H1 (cell line): ENCODE data around the gene TATDN2. TPM values are rescaled to one million over a fixed set of nuclear protein-coding genes. Genes with fewer than 3 reads are reported as not detected.

Experiments used
- CTCF ChIA-PET: fragments of 300-600 bp; sonication (Branson Sonifier 250); formaldehyde crosslinking; loops from one replicate; lab custom pipeline; 2021; ENCODE audit not compliant: partially characterized antibody; lab: Charles Lee
- POLR2A ChIA-PET: fragments of 300-600 bp; sonication (Branson Sonifier 250); formaldehyde crosslinking; loops from one replicate; lab custom pipeline; 2021; ENCODE audit warnings: inconsistent platforms; ENCODE audit not compliant: partially characterized antibody; lab: Charles Lee
- DNase-seq, 2 experiments: peaks; one replicate each; pipeline versions ENCODE4 v3.0.0 to v3.0.0-alpha.2; 2010 to 2022; ENCODE audit warnings: low spot score in 2 of 2, low read depth in 1 of 2, mixed read lengths in 1 of 2
- FAIRE-seq: peaks from 2 replicates; lab custom pipeline; 2011; peaks lifted over from hg19 to GRCh38; lab: Jason Lieb, UNC
- H2AFZ ChIP-seq: 2 replicates; pipeline ENCODE4 v1.8.1; 2012; ENCODE audit warnings: low read length, inconsistent platforms
- H2AK5ac ChIP-seq: 2 replicates; pipeline ENCODE4 v1.6.1; 2013; ENCODE audit warnings: low read depth, low read length
- H2BK120ac ChIP-seq: replicated peaks from 2 replicates; pipeline ENCODE3; 2013; ENCODE audit warnings: low read depth, low read length, inconsistent platforms
- H2BK12ac ChIP-seq: 2 replicates; pipeline ENCODE4 v1.6.1; 2013; ENCODE audit warnings: low read depth, low read length
- H2BK15ac ChIP-seq: 2 replicates; pipeline ENCODE4 v1.6.1; 2013; ENCODE audit warnings: low read length
- H2BK20ac ChIP-seq: 2 replicates; pipeline ENCODE4 v1.6.1; 2013; ENCODE audit warnings: low read length
- H2BK5ac ChIP-seq: 2 replicates; pipeline ENCODE4 v1.6.1; 2013; ENCODE audit warnings: low read depth, low read length
- H3K14ac ChIP-seq: 2 replicates; pipeline ENCODE4 v1.6.1; 2013; ENCODE audit warnings: inconsistent platforms; ENCODE audit not compliant: insufficient read length
- H3K18ac ChIP-seq: 2 replicates; pipeline ENCODE4 v1.6.1; 2013; ENCODE audit warnings: low read length; ENCODE audit errors: extremely low read depth
- H3K23ac ChIP-seq: 2 replicates; pipeline ENCODE4 v1.6.1; 2013; ENCODE audit warnings: inconsistent platforms; ENCODE audit not compliant: insufficient read length
- H3K23me2 ChIP-seq: 2 replicates; pipeline ENCODE4 v1.6.1; 2013; ENCODE audit warnings: low read depth, low read length
- H3K27ac ChIP-seq: 2 replicates; pipeline ENCODE4 v1.6.1; 2011; ENCODE audit warnings: low read depth, low read length, inconsistent platforms
- H3K27me3 ChIP-seq, 4 experiments: replicated peaks in 1 of 4; 1 replicate in 1 of 4; 2 replicates in 3 of 4; pipeline versions ENCODE4 v1.6.1 to v1.8.1; 2011 to 2013; ENCODE audit warnings: low read length in 3 of 4, mild to moderate bottlenecking in 3 of 4, inconsistent platforms in 2 of 4, mixed read lengths in 2 of 4, moderate library complexity in 1 of 4; ENCODE audit not compliant: control insufficient read depth in 3 of 4, insufficient read depth in 3 of 4; ENCODE audit errors: extremely low read depth in 1 of 4
- H3K36me3 ChIP-seq, 4 experiments: 2 replicates each; pipeline versions ENCODE4 v1.6.1 to v1.8.1; 2011 to 2013; ENCODE audit warnings: mild to moderate bottlenecking in 4 of 4, low read length in 3 of 4, moderate library complexity in 2 of 4, control low read depth in 1 of 4, inconsistent platforms in 1 of 4; ENCODE audit not compliant: insufficient read depth in 4 of 4, control insufficient read depth in 2 of 4
- H3K4ac ChIP-seq: replicated peaks from 2 replicates; pipeline ENCODE3; 2013; ENCODE audit warnings: low read length, low read depth, mixed read lengths, inconsistent platforms; ENCODE audit not compliant: insufficient read length
- H3K4me1 ChIP-seq, 4 experiments: replicated peaks in 1 of 4; 1 replicate in 1 of 4; 2 replicates in 3 of 4; pipeline versions ENCODE4 v1.6.1 to v1.8.1; 2011 to 2013; ENCODE audit warnings: low read length in 3 of 4, inconsistent platforms in 2 of 4, mixed read lengths in 1 of 4; ENCODE audit not compliant: insufficient read depth in 4 of 4, control insufficient read depth in 3 of 4
- H3K4me2 ChIP-seq, 2 experiments: 2 replicates each; pipeline versions ENCODE4 v1.6.1 to v1.8.1; 2011 to 2013; ENCODE audit warnings: low read depth in 2 of 2, low read length in 2 of 2, control low read depth in 1 of 2, inconsistent platforms in 1 of 2, mild to moderate bottlenecking in 1 of 2; ENCODE audit not compliant: insufficient read depth in 1 of 2
- H3K4me3 ChIP-seq, 4 experiments: fragments of 200-600, 300-600 bp in 1 of 4; sonication (generic), shearing (Covaris generic), sonication (Bioruptor Twin) in 1 of 4; 2 replicates each; pipeline versions ENCODE4 v1.5.1 to v1.8.1; 2011 to 2016; ENCODE audit warnings: low read length in 4 of 4, low read depth in 3 of 4, control low read depth in 2 of 4, inconsistent platforms in 2 of 4, mild to moderate bottlenecking in 2 of 4, mixed read lengths in 1 of 4, moderate library complexity in 1 of 4; ENCODE audit not compliant: insufficient read depth in 2 of 4; ENCODE audit errors: extremely low read depth in 1 of 4
- H3K56ac ChIP-seq: replicated peaks from 2 replicates; pipeline ENCODE3; 2013; ENCODE audit warnings: low read depth, mild to moderate bottlenecking, mixed read lengths, low read length, inconsistent platforms; ENCODE audit not compliant: insufficient read length
- H3K79me1 ChIP-seq: 2 replicates; pipeline ENCODE4 v1.6.1; 2013; ENCODE audit warnings: low read depth, low read length, control low read depth
- H3K79me2 ChIP-seq, 2 experiments: 2 replicates each; pipeline versions ENCODE4 v1.6.1 to v1.8.1; 2012 to 2013; ENCODE audit warnings: low read length in 2 of 2, mild to moderate bottlenecking in 2 of 2, inconsistent platforms in 1 of 2; ENCODE audit not compliant: insufficient read depth in 2 of 2, control insufficient read depth in 1 of 2
- H3K9ac ChIP-seq, 4 experiments: replicated peaks in 1 of 4; 1 replicate in 1 of 4; 2 replicates in 3 of 4; pipeline versions ENCODE4 v1.6.1 to v1.8.1; 2011 to 2013; ENCODE audit warnings: low read depth in 3 of 4, low read length in 3 of 4, control low read depth in 2 of 4, mild to moderate bottlenecking in 2 of 4, moderate library complexity in 2 of 4, inconsistent platforms in 1 of 4; ENCODE audit errors: extremely low read depth in 1 of 4
- H3K9me3 ChIP-seq, 2 experiments: 2 replicates each; pipeline versions ENCODE4 v1.6.1 to v1.8.1; 2012 to 2013; ENCODE audit warnings: mild to moderate bottlenecking in 2 of 2, moderate library complexity in 2 of 2, control low read depth in 1 of 2, inconsistent platforms in 1 of 2, low read depth in 1 of 2, low read length in 1 of 2, mixed read lengths in 1 of 2; ENCODE audit not compliant: insufficient read depth in 2 of 2
- H4K20me1 ChIP-seq, 2 experiments: replicated peaks in 1 of 2; 2 replicates each; pipeline versions ENCODE3 to v1.8.1; 2011 to 2013; ENCODE audit warnings: inconsistent platforms in 2 of 2, low read length in 2 of 2, mild to moderate bottlenecking in 1 of 2; ENCODE audit not compliant: insufficient read depth in 2 of 2, control insufficient read depth in 1 of 2
- H4K5ac ChIP-seq: 2 replicates; pipeline ENCODE4 v1.6.1; 2013; ENCODE audit warnings: low read length, low read depth, mixed read lengths, inconsistent platforms; ENCODE audit not compliant: insufficient read length
- H4K8ac ChIP-seq: 2 replicates; pipeline ENCODE4 v1.8.0; 2013; ENCODE audit warnings: mild to moderate bottlenecking, moderate library complexity, low read length, inconsistent platforms; ENCODE audit not compliant: insufficient read depth; ENCODE audit errors: extremely low read depth
- H4K91ac ChIP-seq: replicated peaks from 2 replicates; pipeline ENCODE3; 2013; ENCODE audit warnings: low read length, mixed read lengths, inconsistent platforms; ENCODE audit not compliant: insufficient read length
- CBX8 ChIP-seq: fragments of 300-800, 300-1000 bp; sonication (generic); IDR thresholded peaks from 2 replicates; pipeline ENCODE4 v1.7.1; 2016; ENCODE audit warnings: low read depth, low read length, borderline replicate concordance
- CEBPB ChIP-seq: IDR thresholded peaks from 2 replicates; pipeline ENCODE4 v1.6.1; 2012; ENCODE audit warnings: low read depth, low read length
- TAF1 ChIP-seq: IDR thresholded peaks from 2 replicates; pipeline ENCODE4 v1.6.1; 2011; ENCODE audit warnings: mild to moderate bottlenecking, low read depth, low read length
- WGBS, 2 experiments: shearing (Covaris generic) in 1 of 2; methylation state at CpG; one replicate each; pipeline versions ENCODE4 v1.1.6 to v1.1.7; 2013 to 2015; ENCODE audit warnings: low lambda C conversion rate in 2 of 2, mixed read lengths in 2 of 2, inconsistent platforms in 1 of 2, low coverage in 1 of 2, missing lambda C conversion rate in 1 of 2; ENCODE audit not compliant: insufficient replicate concordance in 2 of 2, insufficient coverage in 1 of 2, insufficient read length in 1 of 2; ENCODE audit errors: extremely low coverage in 1 of 2, missing lambda C conversion rate in 1 of 2; 5-methylcytosine and 5-hydroxymethylcytosine counted together
- polyA plus RNA-seq, 7 experiments: library from polyadenylated mRNA; depleted of rRNA in 3 of 7; stranded (reverse) in 5 of 7; unstranded in 2 of 7; fragments of >200 nt in 5 of 7; fragments of 200-250 nt in 2 of 7; gene quantifications; 1 replicate in 5 of 7; 2 replicates in 1 of 7; 4 replicates in 1 of 7; pipeline versions ENCODE4 v1.2.1 to v1.2.3, GENCODE V29; 2011 to 2013; ENCODE audit warnings: missing spikeins in 2 of 7, mixed read lengths in 2 of 7
- total RNA-seq: library from RNA; stranded (reverse); fragmentation: NEBNext Ultra II Directional; extraction: Animal tissue kit (Norgen Biotek cat#: 25700); gene quantifications from 2 replicates; pipeline ENCODE4 v1.2.1, GENCODE V29; 2021

Gene TATDN2
- total and polyA plus RNA-seq, 2 of the 8 experiments (the other 6 are each of a cell fraction or from before 2014, with no cell fraction given): 12.1 to 34.8 TPM

- peak overlapping the region; percentile 46 to 74; a peak in 3 of 4 replicates for H3K4me2 ChIP-seq
- 5% methylated on average over 10 of the region's 10 CpGs; no CpG with 5 or more reads in 1 of the 2 experiments for WGBS, 2 experiments
- CTCF ChIA-PET: interaction anchor here (0.9 to 1.7 kb wide), 5 partner anchors 9 to 116 kb away, joined by 3 to 5 read pairs (median 5); no protein-coding TSS in a partner anchor
- TF ChIP-seq TAF1 (peak; percentile 40; the same call in 1 of the 2 replicates), CEBPB (no peak), CBX8 (no peak)
These were observed 22.0 kb upstream of the TATDN2 start for GRCh38 chr3:10226293-10226692.

More at GRCh38 chr3:10226293-10226692, 22.0 kb upstream of the TATDN2 start:
- DNase-seq: peak; percentile 66 to 83
- no peak overlapping the region for H3K4ac ChIP-seq
- no peak overlapping the region for H2BK12ac ChIP-seq
- no peak overlapping the region for H2AK5ac ChIP-seq
- peak overlapping the region in 3 of 4 experiments; percentile 11 to 50 (median 29); a peak in 4 of 8 replicates for H3K4me3 ChIP-seq
- H3K23ac ChIP-seq: no peak overlapping the region
- H3K9ac ChIP-seq: peak overlapping the region in 3 of 4 experiments; percentile 6 to 56 (median 55); a peak in 3 of 7 replicates
- no peaks in the 10 kb centered on the region for H3K79me2 ChIP-seq
- no peak overlapping the region for H4K91ac ChIP-seq
- H3K27me3 ChIP-seq: no peaks in the 10 kb centered on the region
- no peaks in the 10 kb centered on the region for H3K79me1 ChIP-seq
- no peak overlapping the region for H2AFZ ChIP-seq
- H3K14ac ChIP-seq: no peak overlapping the region
- no peaks in the 10 kb centered on the region for H4K20me1 ChIP-seq
- no peak overlapping the region for H2BK15ac ChIP-seq
- POLR2A ChIA-PET: interaction anchor here (0.6 to 1.4 kb wide), 6 partner anchors 22 to 1107 kb away, joined by 3 to 14 read pairs (median 4); partner anchors contain the start of genes TATDN2 and VHL
- H3K9me3 ChIP-seq: no peaks in the 10 kb centered on the region
- H4K8ac ChIP-seq: no peak overlapping the region
- H2BK120ac ChIP-seq: no peak overlapping the region
- peak overlapping the region; percentile 76; the same call in 1 of the 2 replicates for H2BK5ac ChIP-seq
- H3K36me3 ChIP-seq: no peaks in the 10 kb centered on the region
- peak overlapping the region; percentile 11 for H3K18ac ChIP-seq
- H4K5ac ChIP-seq: peak overlapping the region; percentile 27
- H3K56ac ChIP-seq: no peak overlapping the region
- FAIRE-seq: peak; percentile 90
- H3K23me2 ChIP-seq: peaks cover 3% of the 10 kb centered on the region; the same call in 1 of the 2 replicates
- peaks cover 2 to 15% (median 8%) of the 10 kb centered on the region in 4 experiments for H3K4me1 ChIP-seq
- H2BK20ac ChIP-seq: no peak overlapping the region
- H3K27ac ChIP-seq: peak overlapping the region; percentile 86
